HCT116 (cell line): ENCODE data around the gene OR10A2. TPM values are rescaled to one million over a fixed set of nuclear protein-coding genes. Genes with fewer than 3 reads are reported as not detected.

Experiments used
- ATAC-seq: fragments of 200-7000 bp; cut with Tn5 transposase; 2 replicates; pipeline ENCODE4 v1.9.1; 2020; ENCODE audit warnings: mild to moderate bottlenecking, moderate library complexity
- BruUV-seq: library from RNA; stranded (reverse); fragments of 400-500 nt; replicated peaks from 2 replicates; lab custom pipeline; 2021; lab: Mats Ljungman, UMichigan
- CTCF ChIA-PET: fragments of 300-600 bp; sonication (Branson Sonifier 250); formaldehyde crosslinking; loops from one replicate; lab custom pipeline; 2021; ENCODE audit warnings: antibody characterized with exemption; lab: Charles Lee
- POLR2A ChIA-PET: fragments of 300-600, 350-600 bp; sonication (Branson Sonifier 250); formaldehyde crosslinking; loops from one replicate; lab custom pipeline; 2021; ENCODE audit warnings: antibody characterized with exemption; lab: Charles Lee
- RAD21 ChIA-PET, 2 experiments: fragments of 300-600 bp; sonication (Branson Sonifier 250); formaldehyde crosslinking; loops; one replicate each; lab custom pipeline; 2023; ENCODE audit warnings: low total read pairs in 2 of 2; ENCODE audit not compliant: uncharacterized antibody in 2 of 2, unreplicated experiment in 2 of 2, low non-redundant PET in 1 of 2; lab: Charles Lee
- DNase-seq: peaks from one replicate; pipeline ENCODE4 v3.0.0-alpha.2; 2010; ENCODE audit warnings: low read depth, low spot score
- H2AFZ ChIP-seq: fragments of 200-600 bp; shearing (Covaris generic), sonication (generic); 2 replicates; pipeline ENCODE4 v1.6.1; 2017; ENCODE audit warnings: low read depth, mixed run types, mixed read lengths, antibody characterized with exemption, low read length; ENCODE audit not compliant: poor library complexity, severe bottlenecking
- H3K27ac ChIP-seq: 2 replicates; pipeline ENCODE4 v1.5.1; 2012; ENCODE audit warnings: low read depth, low read length
- H3K27me3 ChIP-seq: fragments of 200-600 bp; sonication (generic); 2 replicates; pipeline ENCODE4 v1.6.1; 2016; ENCODE audit warnings: mixed run types, low read length, mixed read lengths; ENCODE audit not compliant: insufficient read depth
- H3K36me3 ChIP-seq, 2 experiments: fragments of 200-500 bp in 1 of 2; fragments of 200-600 bp in 1 of 2; sonication (Bioruptor generic) in 1 of 2; sonication (generic) in 1 of 2; 2 replicates each; pipeline versions ENCODE4 v1.5.1 to v1.6.1; 2014 to 2016; ENCODE audit warnings: low read length in 2 of 2, inconsistent platforms in 1 of 2, mixed read lengths in 1 of 2, mixed run types in 1 of 2; ENCODE audit not compliant: insufficient read depth in 2 of 2, control insufficient read depth in 1 of 2
- H3K4me1 ChIP-seq, 2 experiments: fragments of 200-600 bp in 1 of 2; sonication (generic) in 1 of 2; 2 replicates each; pipeline versions ENCODE4 v1.5.1 to v1.6.1; 2012 to 2017; ENCODE audit warnings: low read length in 2 of 2, inconsistent platforms in 1 of 2, mild to moderate bottlenecking in 1 of 2, mixed read lengths in 1 of 2, mixed run types in 1 of 2, moderate library complexity in 1 of 2; ENCODE audit not compliant: insufficient read depth in 2 of 2, control insufficient read depth in 1 of 2
- H3K4me2 ChIP-seq: fragments of 200-600 bp; sonication (generic); 2 replicates; pipeline ENCODE4 v1.6.1; 2017; ENCODE audit warnings: mixed run types, low read length, mixed read lengths
- H3K4me3 ChIP-seq, 2 experiments: fragments of 200-600 bp in 1 of 2; sonication (generic) in 1 of 2; replicated peaks in 1 of 2; 2 replicates each; pipeline ENCODE4 v1.5.1; 2011 to 2016; ENCODE audit warnings: low read length in 2 of 2, control low read depth in 1 of 2, low read depth in 1 of 2, mild to moderate bottlenecking in 1 of 2, mixed read lengths in 1 of 2, mixed run types in 1 of 2
- H3K79me2 ChIP-seq: fragments of 200-600 bp; sonication (generic); 2 replicates; pipeline ENCODE4 v1.6.1; 2017; ENCODE audit warnings: mild to moderate bottlenecking, mixed run types, low read length, moderate library complexity, mixed read lengths; ENCODE audit not compliant: insufficient read depth
- H3K9ac ChIP-seq: fragments of 200-600 bp; sonication (generic); 2 replicates; pipeline ENCODE4 v1.6.1; 2016; ENCODE audit warnings: low read length, mixed read lengths
- H3K9me2 ChIP-seq: fragments of 200-600 bp; sonication (generic), shearing (Covaris generic); 2 replicates; pipeline ENCODE4 v1.6.1; 2017; ENCODE audit warnings: mixed run types, mild to moderate bottlenecking, moderate library complexity; ENCODE audit not compliant: insufficient read depth
- H3K9me3 ChIP-seq, 2 experiments: fragments of 200-500 bp in 1 of 2; fragments of 200-600 bp in 1 of 2; sonication (Bioruptor generic) in 1 of 2; sonication (generic) in 1 of 2; 2 replicates each; pipeline ENCODE4 v1.6.1; 2014 to 2017; ENCODE audit warnings: low read length in 2 of 2, mixed read lengths in 2 of 2, inconsistent platforms in 1 of 2, low read depth in 1 of 2, mild to moderate bottlenecking in 1 of 2, mixed run types in 1 of 2, moderate library complexity in 1 of 2; ENCODE audit not compliant: control insufficient read depth in 1 of 2, insufficient read depth in 1 of 2
- H4K20me1 ChIP-seq: fragments of 200-600 bp; sonication (generic), shearing (Covaris generic); 2 replicates; pipeline ENCODE4 v1.6.1; 2017; ENCODE audit warnings: mixed run types, mild to moderate bottlenecking, moderate library complexity; ENCODE audit not compliant: insufficient read depth
- CBX3 ChIP-seq: IDR thresholded peaks from 2 replicates; pipeline ENCODE4 v1.6.1; 2012; ENCODE audit warnings: low read depth
- CEBPB ChIP-seq: IDR thresholded peaks from 2 replicates; pipeline ENCODE4 v1.6.1; 2012; ENCODE audit warnings: low read depth
- ELF1 ChIP-seq: IDR thresholded peaks from 2 replicates; pipeline ENCODE4 v1.6.1; 2012; ENCODE audit warnings: low read depth, borderline replicate concordance
- POLR2AphosphoS5 ChIP-seq: IDR thresholded peaks from 2 replicates; pipeline ENCODE4 v1.6.1; 2011; ENCODE audit warnings: mild to moderate bottlenecking, low read depth, low read length, moderate library complexity
- RAD21 ChIP-seq: IDR thresholded peaks from 2 replicates; pipeline ENCODE4 v1.6.1; 2012; ENCODE audit warnings: low read depth, mild to moderate bottlenecking
- SP1 ChIP-seq: IDR thresholded peaks from 2 replicates; pipeline ENCODE4 v1.6.1; 2012; ENCODE audit warnings: low read depth
- SRF ChIP-seq: IDR thresholded peaks from 2 replicates; pipeline ENCODE4 v1.6.1; 2012; ENCODE audit warnings: low read depth
- TCF7L2 ChIP-seq: IDR thresholded peaks from 2 replicates; pipeline ENCODE4 v1.7.0; 2011; ENCODE audit warnings: borderline replicate concordance, inconsistent platforms; ENCODE audit not compliant: insufficient read depth, insufficient read length; ENCODE audit errors: extremely low read depth
- ZFX ChIP-seq: fragments of 450-650 bp; IDR thresholded peaks from 2 replicates; pipeline ENCODE4 v1.6.1; 2017
- intact Hi-C: fragments of 100-400 bp; cut with micrococcal nuclease; formaldehyde crosslinking; loops from 2 replicates; pipeline ENCODE4 v1.10.0; 2022
- total RNA-seq: library from RNA; stranded (reverse); gene quantifications from one replicate; pipeline ENCODE4 v1.2.1, GENCODE V29; 2021; ENCODE audit not compliant: unreplicated experiment
- TF ChIP-seq, protein P1 (sequence below): IDR thresholded peaks from 2 replicates; pipeline ENCODE4 v1.6.1; 2012

The OR10A2 gene
- total RNA-seq, 1 experiment from 2014 or later, result not detected

DNA sequence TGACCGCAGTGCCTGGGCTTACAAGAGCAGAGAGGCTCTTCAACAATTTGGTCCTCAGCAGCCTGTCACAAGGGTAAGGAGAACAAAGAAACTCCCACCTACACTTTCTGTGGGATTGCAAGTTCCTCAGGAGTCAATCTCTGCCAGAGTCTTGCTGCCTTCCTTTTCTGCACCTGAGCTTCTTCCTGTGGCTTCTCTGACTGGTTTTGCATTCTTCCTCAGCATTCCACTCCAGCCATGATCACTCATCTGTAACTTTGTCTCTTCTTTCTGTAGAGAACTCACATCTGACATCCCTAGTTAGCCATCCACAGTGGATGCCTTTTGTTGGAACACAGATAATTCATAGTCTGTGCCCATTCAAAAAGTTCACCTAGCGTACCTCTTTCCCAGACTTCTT, 49.2 kb upstream of the OR10A2 start (continued):
- no peak for TF ChIP-seq CBX3
- TF ChIP-seq SRF, result no peak
- TF ChIP-seq RAD21, result no peak
- TF ChIP-seq CEBPB, result no peak
- TF ChIP-seq SP1, result no peak
- no peak for TF ChIP-seq ELF1
- no peak for TF ChIP-seq TCF7L2

DNA sequence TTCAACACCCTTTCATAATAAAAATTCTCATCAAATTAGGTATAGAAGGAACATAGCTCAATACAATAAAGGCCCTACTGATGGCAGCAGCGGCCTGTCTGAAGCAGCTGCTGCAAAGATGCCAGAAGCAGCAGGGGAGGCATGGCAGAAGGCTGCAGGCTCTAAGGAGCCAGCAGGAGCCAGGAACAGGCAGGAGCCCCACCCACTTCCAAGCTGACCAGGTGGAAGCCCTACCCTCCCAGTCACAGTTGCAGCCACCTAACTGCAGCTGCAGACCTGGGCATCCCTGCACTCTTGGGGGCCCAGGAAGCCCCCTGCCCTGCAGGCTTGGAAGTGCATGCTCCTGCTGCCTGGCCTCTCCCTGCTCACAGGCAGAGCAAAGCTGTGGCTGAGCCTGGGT, 45.2 kb upstream of the OR10A2 start:
- Histone ChIP-seq H3K9me2 (no peaks in the 10 kb centered on the region), H2AFZ (no peak overlapping the region), H3K4me1 (no peaks in the 10 kb centered on the region), H3K4me3 (no peak overlapping the region), H3K27me3 (no peaks in the 10 kb centered on the region; the same call in 1 of the 2 replicates), H3K4me2 (no peak overlapping the region), H3K9me3 (no peaks in the 10 kb centered on the region), H3K27ac (no peak overlapping the region), H3K36me3 (no peaks in the 10 kb centered on the region), H3K79me2 (no peaks in the 10 kb centered on the region), H3K9ac (no peak overlapping the region), H4K20me1 (0 out of 2 replicates have a peak, but pooled peaks cover 3% of the 10 kb centered on the region)
- no peak for TF ChIP-seq TCF7L2
- TF ChIP-seq, protein P1, sequence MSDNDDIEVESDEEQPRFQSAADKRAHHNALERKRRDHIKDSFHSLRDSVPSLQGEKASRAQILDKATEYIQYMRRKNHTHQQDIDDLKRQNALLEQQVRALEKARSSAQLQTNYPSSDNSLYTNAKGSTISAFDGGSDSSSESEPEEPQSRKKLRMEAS, result no peak
- TF ChIP-seq RAD21, result peak; percentile 33; the same call in 1 of the 2 replicates
- no peak for TF ChIP-seq POLR2AphosphoS5
- TF ChIP-seq ZFX, result no peak
- no TSS peak for BruUV-seq
- DNase-seq (no peak), ATAC-seq (peak; percentile 50; the same call in 1 of the 2 replicates)
- ChIA-PET RAD21 (no interaction called here), POLR2A (no interaction called here), CTCF (no interaction called here)
- intact Hi-C loops, result loop anchor here (10.0 kb wide), 1 partner anchor 457 kb away; no protein-coding TSS in a partner anchor
